Suppressor macrophage (primary cell): Measurements from ENCODE around the gene AKR1B15.
A peak's percentile ranks its signal among the peaks of the same experiment; 100 is the strongest.
"Not testable (repeated sequence)": the region's sequence is repeated elsewhere in the genome, so short reads cannot be mapped to it uniquely, and the experiment has no call there.

Experiments
- DNase-seq, 4 experiments: peaks; one replicate each; pipeline ENCODE4 v3.0.0-alpha.2; 2020 to 2022

Gene AKR1B15

DNA sequence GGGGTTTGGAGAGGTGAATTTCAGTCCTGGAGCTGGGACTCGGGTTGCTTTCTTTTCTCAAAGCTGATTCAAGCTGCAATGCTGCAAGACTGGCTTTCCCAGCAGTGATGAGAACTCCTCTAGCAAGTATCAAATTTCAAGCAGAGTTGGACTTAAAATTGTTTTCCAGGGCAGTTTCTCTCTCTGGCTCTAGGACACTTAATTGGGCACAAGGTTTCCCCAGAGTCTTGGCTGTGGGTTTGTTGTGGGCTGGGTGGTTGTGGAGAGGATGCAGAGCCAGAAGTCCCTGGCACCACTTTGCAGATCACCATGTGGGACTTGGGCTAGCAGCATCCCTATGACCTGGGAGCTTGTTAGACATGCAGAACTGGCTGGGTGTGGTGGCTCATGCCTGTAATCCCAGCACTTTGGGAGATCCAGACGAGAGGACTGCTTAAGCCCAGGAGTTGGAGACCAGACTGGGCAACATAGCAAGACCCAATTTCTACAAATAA lies 16.8 kb downstream of the AKR1B15 start:
- DNase-seq, result no peak

DNA sequence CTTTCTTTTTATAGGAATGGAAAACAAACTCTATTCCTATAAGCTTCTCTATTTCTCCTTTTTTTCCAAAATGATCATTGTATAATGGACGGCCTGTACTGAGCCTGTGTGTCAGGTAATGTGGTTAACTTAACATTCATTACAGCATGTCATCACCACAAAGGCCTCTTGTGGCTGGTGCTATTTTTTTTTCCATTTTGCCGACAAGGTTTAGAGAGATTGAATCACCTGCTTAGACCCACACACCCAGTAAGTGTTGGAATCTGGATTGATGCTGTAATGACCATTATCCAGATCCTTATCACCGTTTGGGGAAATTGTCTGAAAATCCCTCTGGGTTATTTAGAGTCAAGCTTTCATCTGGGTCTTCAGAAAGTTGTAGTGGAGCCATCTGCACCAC lies 18.5 kb downstream of the AKR1B15 start:
- no peak for DNase-seq

DNA sequence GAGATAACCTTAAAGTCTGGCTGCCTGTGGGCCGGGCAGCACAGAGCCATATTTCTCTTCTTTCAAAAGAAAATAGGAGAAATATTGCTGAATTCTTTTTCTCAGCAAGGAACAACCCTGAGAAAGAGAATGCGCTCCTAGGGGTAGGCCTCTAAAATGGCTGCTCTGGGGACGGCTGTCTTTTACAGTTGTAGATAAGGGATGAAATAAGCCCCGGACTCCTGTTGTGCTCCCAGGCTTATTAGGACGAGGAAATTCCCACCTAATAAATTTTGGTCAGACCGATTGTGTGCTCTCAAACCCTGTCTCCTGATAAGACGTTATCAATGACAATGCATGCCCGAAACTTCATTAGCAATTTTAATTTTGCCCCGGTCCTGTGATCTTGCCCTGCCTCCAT lies 21.1 kb downstream of the AKR1B15 start:
- not testable (repeated sequence) for DNase-seq

DNA sequence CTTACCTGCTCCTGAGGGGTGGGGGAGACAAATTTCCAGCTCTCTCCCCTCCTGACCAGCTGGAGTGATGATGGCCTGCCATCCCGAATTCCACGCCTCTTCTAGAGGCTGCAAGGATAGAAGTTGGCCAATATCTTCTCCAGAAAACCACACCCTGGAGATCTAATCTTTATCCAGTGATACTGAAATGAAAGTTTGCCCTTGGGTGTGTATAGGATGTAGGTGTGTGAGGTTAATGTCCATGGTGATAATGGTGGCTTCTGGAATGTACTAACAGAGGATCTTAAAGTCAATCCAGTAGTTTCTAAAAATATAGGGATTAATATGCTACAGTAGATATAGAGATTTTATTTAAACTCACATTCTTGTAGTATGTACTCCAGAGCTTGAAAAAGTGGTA lies 22.2 kb downstream of the AKR1B15 start:
- no peak for DNase-seq

DNA sequence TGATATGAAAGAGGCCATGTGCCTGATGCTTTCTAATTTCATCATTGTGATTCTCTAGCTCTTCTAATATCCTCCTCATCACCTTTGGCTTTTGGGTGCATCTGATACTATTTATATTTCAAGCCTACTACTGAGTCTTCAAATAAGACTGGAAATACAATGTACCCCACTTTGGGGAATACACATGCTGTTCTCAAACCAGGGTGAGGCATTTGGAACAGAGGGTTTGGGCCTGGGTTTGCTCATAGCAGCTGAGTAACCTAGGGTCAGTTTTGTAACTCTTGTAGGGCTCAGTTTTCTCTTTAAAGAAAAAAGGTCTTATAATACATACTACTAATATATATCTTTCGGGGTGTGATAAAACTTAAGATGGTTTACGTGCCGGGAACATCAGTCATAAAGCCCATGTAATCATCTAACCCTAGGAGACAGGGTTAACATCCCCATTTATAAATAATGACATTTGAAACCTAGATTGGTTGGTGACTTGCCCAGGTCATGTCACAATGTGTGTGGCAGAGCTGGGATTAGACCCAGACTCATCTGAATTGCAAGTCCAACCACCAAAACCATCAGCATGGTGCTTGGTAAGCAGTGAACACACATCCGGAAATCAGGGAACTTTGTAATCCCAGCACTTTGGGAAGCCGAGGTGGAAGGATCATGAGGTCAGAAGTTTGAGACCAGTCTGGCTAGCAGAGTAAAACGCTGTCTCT lies 23.0 kb downstream of the AKR1B15 start:
- DNase-seq, result no peak

DNA sequence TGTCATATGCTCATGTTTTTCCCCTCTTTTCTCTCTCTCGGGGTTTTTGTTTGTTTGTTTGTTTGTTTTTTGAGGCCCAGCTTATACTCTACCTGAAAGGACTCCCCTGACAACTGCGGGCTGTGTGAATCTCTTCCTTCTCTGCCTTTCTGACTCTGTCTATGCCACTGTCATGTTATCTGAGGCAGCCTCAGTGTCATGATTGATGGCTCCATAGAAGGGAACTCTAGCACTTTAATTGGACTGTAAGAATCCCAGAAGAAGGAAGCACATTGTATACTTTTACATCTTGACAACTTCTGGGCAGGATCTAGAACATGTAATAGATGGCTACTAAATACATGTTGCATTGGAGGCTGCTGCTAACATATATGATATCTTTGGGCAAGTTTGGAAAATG lies 25.4 kb downstream of the AKR1B15 start:
- no peak for DNase-seq

DNA sequence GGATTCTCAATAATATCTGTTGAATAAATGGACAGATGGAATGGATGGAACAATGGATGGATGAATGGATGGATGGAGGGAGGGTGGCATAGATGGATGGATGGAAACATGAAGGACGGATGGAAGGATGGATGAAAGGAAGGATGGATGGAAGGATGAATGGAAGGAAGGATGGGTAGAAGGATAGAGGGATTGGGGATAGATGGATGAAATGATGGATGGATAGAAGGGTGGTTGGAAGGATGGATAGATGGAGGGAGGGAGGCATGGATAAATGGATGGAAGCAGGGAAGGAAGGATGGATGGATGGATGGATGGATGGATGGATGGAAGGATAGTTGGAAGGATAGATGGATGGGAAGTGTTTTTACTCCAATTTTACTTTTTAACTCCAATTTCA lies 35.4 kb downstream of the AKR1B15 start:
- no peak for DNase-seq

DNA sequence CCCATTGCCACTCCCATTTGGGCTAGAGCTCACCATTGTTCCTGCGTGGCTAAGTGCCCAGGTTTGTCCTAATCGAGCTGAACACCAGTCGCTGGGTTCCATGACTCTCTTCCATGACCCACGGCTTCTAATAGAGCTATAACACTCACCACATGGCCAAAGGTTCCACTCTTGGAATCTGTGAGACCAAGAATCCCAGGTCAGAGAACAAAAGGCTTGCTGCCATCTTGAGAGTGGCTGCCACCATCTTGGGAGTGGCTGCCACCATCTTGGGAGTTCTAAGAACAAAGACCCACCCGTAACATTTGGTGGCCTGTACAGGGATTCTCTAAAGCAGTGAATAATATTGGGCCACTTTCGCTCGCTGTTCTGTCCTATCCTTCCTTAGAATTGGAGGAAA lies 37.0 kb downstream of the AKR1B15 start:
- no peak for DNase-seq

DNA sequence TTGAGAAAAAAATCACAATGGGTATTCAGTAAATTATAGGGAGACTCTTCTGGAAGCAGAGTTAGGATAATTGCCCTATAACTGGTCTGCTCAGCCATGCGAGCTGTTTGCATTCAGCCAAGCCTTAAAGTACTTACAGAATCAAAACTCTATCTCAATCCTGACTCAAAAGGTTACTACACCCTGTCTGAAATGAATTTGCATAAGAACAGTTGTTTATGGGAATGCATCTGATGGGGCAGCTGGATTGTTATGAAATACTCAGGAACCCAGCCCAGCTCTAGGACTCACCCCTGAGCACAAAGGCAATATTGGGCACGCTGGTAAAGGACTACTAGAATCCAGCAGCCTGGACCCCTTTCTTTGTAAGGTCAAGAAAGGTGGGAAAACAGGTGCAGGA lies 38.8 kb downstream of the AKR1B15 start:
- no peak for DNase-seq

DNA sequence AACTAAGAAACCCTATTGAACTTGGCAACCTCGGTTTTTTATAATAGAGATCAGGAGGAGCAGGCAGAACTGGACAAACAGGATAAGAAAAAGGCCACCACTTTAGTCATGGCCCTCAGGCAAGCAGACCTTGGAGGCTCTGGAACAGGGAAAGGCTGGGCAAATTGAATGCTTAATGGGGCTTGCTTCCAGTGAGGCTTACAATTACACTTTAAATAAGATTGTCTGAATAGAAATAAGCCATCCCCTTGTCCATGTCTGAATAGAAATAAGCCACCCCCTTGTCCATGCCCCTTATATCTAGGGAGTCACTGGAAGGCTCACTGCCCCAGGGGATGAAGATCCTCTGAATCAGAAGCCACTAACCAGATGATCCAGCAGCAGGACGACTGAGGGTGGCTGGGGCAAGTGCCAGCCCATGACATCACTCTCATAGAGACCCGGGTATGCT lies 40.6 kb downstream of the AKR1B15 start:
- no peak for DNase-seq

DNA sequence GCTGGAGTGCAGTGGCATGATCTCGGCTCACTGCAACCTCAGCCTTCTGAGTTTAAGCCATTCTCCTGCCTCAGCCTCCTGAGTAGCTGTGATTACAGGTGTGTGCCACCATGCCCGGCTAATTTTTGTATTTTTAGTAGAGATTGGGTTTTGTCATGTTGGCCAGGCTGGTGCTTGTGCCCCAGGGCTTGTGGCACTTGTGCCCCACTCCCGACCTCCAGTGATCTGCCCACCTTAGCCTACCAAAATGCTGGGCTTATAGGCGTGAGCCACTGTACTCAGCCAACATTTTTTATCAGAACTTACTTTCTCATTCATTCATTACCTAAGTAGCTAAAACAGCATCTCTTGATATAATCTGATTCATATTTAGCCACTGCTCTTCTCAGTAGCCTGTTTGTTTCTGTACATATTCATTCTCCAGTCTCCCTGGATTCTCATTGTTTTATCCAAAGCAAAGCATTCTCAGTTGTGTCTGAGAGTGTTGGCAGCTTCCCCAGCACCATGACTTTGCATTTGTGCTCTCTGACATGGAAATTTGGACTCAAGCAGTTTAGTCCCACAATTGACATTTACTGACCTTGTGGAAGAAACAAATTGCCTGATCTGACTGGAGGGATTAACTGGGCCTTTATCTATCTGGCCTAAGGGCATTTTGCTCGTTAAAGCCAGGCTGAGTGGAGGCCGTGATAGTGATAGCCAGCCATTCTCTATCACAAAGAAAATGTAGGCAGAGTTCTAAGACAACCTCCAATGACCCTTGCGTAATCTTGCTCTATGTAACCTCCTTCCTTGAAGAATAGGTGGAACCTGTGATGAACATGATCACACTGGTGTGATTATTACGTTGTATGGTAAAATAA lies 44.9 kb downstream of the AKR1B15 start:
- DNase-seq, result peak in 2 of 4 experiments; percentile 9 to 18

DNA sequence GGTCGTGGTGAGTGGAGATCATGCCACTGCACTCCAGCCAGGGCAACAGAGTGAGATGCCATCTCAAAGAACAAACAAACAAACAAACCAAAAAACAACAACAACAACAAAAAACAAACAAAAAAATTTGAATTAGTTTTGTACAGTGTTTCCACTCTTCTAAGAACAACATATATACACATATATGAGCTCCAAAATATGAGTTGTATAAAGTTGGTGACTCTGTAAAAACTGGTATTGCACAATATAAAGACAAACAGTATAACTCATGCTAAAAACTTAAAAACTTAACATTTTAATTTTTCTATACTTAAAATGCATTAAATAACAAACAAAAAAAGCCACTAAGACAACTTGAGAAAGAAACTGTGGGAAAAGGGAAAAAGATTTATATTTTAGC lies 46.0 kb downstream of the AKR1B15 start:
- no peak for DNase-seq

DNA sequence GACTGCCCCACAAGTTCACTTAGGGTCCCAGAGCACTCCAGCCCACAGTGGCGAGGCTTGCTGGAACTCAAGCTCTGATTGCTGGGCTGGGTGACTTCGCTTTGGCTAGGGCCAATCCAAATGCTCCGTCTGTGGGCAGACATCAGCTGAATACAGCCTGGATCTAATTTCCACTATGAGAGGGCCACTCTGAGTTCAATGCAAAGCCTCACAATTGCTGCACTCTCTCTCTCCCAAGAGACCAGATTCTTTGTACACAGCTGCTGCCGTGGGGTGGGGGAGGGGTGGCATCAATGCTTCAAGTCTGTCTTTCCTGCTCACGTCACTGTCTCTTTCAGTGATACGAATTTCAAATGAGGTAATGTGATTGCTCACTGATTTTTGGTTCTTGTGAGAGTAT lies 50.5 kb downstream of the AKR1B15 start:
- DNase-seq, result no peak

DNA sequence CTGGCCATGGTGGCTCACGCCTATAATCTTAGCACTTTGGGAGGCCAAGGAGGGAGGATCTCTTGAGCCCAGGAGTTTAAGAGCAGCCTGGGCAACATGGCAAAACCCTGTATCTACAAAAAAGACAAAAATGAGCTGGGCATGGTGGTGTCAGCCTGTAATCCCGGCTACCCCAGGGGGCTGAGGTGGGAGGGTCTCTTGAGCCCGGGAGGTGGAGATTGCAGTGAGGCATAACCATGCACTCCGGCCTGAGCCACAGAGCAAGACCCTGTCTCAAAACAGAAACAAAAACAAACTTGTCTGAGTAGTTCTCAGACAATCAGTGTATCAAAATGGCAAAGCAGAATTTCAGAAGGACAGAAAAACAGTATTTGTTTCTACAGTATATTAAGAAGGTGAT lies 52.5 kb downstream of the AKR1B15 start:
- no peak for DNase-seq

DNA sequence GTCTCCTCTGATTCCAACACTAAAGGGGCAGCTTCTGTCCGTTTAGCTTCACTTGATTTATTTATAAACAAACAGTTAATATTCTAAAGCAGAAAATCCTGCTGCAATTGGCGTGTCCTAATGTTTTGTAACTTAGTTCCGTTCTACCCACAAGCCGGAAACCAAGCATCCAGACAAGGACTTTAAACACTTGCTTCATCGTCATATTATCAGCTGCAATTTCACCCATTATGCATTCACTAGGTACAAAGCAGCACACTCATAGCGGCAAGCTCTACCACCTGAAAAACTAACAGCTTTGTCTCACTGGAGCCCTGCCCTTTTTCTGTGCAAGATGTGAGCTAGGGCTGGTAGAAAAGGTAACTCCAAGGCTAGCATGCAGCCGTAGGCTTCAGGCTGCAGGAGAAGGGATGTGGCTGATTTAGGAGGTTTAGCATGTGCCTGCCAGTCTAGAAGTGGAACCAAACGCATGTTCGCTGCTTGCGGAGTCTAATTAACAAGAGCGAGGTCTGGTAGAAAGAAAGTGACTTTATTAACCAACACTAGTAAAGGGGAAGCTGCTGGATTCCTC lies 54.1 kb downstream of the AKR1B15 start:
- DNase-seq, result peak; percentile 9 to 66 (median 48)

DNA sequence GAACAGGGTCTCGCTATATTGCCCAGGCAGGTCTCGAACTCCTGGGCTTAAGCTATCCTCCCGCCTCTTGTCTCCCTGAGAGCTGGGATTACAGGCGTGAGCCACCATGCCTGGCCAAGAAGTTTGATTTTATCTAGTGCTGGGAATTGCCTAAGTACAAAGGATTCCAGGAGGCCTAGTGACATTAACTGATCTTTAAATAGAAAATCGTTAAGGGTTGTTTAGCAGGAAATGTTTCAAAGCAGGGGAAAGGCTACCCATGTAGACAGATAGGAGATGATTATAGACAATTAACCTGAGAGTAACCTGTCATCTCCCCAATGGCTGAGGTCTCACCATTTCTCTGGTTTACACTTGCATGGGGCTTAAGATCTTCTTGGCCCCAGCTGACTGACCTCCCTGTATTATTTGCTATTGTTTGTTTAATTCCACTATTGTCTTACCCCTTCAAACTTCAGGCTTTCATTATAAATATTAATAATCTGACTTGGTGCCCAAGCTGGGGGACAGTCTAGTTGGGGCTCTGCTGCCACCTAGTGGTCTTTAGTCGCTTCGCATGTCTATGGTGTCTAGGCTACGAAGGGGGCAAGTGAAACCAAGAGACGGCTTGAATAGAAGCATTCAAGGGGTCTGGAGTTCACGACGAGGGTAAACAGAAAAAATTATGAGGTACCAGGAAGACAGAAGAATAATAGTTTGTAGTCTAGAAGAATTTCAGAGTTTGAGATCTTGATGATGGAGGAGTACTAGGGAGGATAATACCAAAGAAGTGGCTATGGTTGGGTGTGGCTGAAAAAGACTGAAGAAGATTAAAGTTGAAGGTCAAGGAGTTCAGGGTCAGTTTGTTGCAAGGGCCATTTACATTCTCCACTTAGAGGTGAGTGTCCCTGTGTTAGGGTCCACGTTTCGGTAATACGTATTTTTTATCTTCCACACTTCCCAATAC lies 57.3 kb downstream of the AKR1B15 start:
- DNase-seq, result peak; percentile 72 to 85 (median 78)

DNA sequence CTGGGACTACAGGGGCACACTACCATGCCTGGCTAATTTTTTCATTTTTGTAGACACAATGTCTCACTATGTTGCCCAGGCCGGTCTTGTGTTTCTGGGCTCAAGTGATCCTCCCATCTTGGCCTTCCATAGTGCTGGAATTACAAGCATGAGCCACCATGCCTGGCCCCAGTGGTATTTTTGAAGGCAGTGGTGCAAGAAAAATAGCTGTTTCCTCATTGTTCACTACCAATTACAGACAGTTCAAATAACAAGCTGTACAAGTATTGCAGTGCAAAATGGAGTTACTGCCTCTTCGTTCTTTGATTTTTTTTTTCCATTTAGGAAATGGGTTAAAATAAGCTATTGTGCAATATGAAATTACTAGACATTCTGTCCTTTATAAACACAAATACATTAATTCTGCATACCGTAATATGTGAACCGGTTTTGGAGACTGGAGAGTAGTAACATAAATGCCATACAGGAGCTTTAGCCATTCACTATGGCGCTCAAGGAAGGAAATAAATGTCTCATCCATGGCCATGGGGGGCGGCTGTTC lies 62.8 kb downstream of the AKR1B15 start:
- no peak for DNase-seq

DNA sequence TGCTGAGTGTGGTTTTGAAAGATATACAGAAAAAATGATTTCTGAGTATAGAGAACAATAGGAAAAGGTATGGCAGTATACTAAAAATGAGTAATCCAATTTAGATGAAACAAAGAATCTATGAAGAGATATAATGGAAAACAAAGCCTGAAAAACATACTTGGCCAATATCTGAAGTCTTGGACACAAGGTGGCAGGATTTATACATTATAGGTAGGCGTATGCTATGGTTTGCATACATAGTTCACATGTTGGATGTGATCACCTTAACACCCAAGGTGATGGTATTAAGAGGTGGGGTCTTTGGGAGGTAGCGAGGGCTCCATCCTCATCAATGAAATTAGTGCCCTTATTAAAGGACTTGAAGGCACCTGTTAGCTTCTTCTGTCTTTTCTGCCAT lies 63.3 kb downstream of the AKR1B15 start:
- no peak for DNase-seq

DNA sequence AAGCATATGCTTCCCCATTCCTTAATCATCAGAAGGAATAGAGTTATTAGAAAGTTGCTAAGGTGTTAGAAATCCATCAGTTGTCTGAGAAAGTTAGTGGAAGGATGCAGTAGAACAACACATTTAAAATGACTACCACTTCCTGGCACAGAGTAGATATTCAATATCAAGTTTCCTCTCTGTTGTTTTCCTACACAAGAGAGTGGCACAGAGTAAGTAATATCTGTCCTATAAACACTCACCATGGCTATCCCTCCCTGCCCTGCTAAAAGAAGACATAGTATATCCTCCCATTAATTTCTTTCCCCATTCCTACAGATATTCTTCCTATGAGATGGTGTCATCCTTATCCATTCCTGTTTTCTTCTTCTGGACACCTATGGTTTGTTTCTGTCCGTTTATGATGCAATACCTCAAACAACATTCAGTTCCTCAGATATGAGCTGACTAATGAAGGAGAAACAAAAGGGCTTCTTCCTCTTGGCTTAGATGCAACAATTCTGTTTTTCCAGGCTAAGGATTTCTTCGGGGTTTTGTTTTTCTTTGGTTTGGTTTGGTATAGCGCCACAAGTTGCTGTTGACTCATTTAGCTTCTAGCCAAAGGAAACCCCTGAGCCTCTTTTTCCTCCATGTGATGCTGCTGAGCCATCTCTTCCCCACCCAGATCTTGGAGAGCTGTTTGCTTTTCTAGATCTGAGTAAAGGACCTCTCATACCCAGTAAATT lies 64.9 kb downstream of the AKR1B15 start:
- peak; percentile 12 to 75 (median 56) for DNase-seq

DNA sequence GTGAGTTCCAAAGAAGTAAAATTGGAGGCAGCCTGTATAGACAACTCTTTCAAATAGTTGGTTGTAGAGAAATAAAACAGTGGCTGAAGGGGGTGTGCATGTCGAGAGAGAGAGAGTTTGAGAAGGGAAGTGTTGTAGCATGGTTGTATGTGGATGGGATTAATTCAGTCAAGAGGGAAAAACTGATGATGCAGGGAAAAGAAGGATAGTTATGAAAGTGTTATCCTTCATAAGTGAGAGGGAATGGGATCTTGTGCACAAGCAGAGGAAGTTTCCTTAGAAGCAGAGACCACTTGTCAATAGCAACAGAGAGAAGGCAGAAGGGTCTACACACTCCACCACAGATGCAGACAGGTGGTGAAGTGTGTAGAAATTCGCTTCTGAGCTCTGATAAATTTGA lies 67.7 kb downstream of the AKR1B15 start:
- no peak for DNase-seq
